Neural cell (in vitro differentiated cells): ENCODE results near the gene OR2T29.

Experiments used
- EZH2 ChIP-seq: fragments of 200-600, 300-800 bp; shearing (Covaris generic), sonication (generic); IDR thresholded peaks from 2 replicates; pipeline ENCODE4 v1.6.1; 2014; ENCODE audit warnings: antibody characterized with exemption, low read length, borderline replicate concordance, mild to moderate bottlenecking; ENCODE audit not compliant: insufficient read depth, poor library complexity, severe bottlenecking
- RAD21 ChIP-seq: fragments of 450-650 bp; conservative IDR thresholded peaks from 2 replicates; pipeline ENCODE4 v1.6.1; 2014; ENCODE audit warnings: antibody characterized with exemption, mild to moderate bottlenecking, moderate library complexity
- REST ChIP-seq: IDR thresholded peaks from 2 replicates; pipeline ENCODE4 v1.6.1; 2012; ENCODE audit warnings: borderline replicate concordance
- TF ChIP-seq, protein P1 (sequence below): fragments of 450-650 bp; IDR thresholded peaks from 2 replicates; pipeline ENCODE4 v1.5.1; 2014; ENCODE audit warnings: antibody characterized with exemption, mild to moderate bottlenecking, moderate library complexity; ENCODE audit not compliant: poor library complexity, severe bottlenecking

DNA sequence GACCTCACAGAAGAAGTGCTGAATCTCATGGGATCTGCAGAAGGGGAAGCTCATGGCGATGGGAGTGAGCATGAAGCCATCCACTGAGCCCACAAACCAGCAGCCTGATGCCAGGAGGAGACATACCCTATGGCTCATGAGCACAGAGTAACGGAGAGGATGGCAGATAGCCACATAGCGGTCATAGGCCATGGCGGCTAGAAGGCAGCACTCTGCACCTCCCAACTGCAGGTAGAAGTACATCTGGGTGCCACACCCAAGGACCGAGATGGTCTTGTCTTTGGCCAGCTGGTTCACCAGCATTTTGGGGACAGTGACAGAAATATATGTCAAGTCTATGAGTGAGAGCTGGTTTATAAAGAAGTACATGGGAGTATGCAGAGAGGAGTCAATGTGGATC is 30.7 kb upstream of the OR2T29 start:
- no peak for TF ChIP-seq EZH2
- TF ChIP-seq, protein P1, sequence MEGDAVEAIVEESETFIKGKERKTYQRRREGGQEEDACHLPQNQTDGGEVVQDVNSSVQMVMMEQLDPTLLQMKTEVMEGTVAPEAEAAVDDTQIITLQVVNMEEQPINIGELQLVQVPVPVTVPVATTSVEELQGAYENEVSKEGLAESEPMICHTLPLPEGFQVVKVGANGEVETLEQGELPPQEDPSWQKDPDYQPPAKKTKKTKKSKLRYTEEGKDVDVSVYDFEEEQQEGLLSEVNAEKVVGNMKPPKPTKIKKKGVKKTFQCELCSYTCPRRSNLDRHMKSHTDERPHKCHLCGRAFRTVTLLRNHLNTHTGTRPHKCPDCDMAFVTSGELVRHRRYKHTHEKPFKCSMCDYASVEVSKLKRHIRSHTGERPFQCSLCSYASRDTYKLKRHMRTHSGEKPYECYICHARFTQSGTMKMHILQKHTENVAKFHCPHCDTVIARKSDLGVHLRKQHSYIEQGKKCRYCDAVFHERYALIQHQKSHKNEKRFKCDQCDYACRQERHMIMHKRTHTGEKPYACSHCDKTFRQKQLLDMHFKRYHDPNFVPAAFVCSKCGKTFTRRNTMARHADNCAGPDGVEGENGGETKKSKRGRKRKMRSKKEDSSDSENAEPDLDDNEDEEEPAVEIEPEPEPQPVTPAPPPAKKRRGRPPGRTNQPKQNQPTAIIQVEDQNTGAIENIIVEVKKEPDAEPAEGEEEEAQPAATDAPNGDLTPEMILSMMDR, result no peak
- no peak for TF ChIP-seq RAD21
- TF ChIP-seq REST, result no peak
